GM18873 (cell line): ENCODE data around the gene GNG7.
"Not testable (repeated sequence)": the region's sequence is repeated elsewhere in the genome, so short reads cannot be mapped to it uniquely, and the experiment has no call there.

Source experiments
- ATAC-seq: cut with Tn5 transposase; IDR thresholded peaks from one replicate; pipeline ENCODE4 v1.9.1; 2021; ENCODE audit warnings: mild to moderate bottlenecking, moderate library complexity, moderate number of reproducible peaks; ENCODE audit not compliant: unreplicated experiment, low FRiP score

Gene GNG7

DNA sequence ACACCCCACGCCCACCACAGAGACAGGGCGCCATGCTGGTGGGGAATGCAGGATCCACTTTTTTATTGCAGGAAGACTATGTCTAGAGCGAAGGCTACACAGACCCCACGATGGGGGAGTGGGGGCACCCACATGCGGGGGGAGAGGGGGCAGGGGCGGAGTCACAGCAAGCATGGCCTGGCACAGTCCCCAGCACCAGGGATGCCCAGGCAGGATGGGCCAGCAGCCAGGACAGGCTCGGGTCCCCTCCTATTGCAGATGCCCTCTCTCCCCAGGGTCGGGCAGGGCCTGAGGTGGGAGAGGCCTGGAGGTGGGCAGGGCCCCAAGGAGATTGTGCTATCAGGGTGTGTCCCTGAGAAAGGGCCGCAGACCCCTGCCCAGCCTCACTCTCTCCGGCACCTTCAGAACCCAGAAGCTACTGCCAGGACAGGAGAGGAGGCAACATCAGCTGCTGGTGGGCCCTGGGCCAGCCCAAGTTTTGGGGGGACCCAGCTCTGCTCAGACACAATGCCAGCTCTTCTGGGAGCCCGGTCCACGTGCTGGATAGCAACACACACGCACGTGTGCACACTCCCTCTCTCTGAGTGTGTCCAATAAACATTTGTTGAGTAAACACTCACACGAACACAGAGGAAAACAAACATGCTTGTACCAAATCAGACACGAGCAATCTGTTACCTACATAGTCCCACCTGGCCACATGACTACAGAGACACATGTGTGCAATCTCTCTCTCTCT is 12.2 kb upstream of the GNG7 start:
- ATAC-seq, result no peak

DNA sequence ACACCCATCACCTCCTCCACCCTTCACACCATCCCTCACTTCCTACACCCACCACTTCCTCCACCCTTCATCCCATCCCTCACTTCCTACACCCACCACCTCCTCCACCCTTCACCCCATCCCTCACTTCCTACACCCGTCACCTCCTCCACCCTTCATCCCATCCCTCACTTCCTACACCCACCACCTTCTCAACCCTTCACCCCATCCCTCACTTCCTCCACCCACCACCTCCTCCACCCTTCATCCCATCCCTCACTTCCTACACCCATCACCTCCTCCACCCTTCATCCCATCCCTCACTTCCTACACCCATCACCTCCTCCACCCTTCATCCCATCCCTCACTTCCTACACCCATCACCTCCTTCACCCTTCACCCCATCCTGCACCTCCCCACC is 11.6 kb upstream of the GNG7 start:
- not testable (repeated sequence) for ATAC-seq

DNA sequence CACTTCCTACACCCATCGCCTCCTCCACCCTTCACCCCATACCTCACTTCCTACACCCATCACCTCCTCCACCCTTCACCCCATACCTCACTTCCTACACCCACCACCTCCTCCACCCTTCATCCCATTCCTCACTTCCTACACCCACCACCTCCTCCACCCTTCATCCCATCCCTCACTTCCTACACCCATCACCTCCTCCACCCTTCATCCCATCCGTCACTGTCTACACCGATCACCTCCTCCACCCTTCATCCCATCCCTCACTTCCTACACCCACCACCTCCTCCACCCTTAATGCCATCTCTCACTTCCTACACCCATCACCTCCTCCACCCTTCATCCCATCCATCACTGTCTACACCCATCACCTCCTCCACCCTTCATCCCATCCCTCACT is 10.7 kb upstream of the GNG7 start:
- ATAC-seq, result not testable (repeated sequence)

DNA sequence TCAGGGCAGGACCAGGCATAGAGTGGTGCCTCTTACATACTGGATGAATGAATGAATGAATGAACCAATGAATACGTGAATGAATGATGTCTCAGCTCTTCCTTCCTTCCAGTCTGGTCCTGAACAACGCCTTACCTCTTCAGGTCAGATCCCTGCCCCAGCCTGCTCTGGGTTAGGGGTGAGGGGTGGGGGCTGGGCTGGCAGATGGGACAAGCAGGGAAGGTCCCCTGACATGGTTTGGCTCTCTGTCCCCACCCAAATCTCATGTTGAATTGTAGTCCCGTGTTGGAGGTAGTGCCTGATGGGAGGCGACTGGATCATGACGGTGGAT is 9.3 kb upstream of the GNG7 start:
- ATAC-seq, result no peak

DNA sequence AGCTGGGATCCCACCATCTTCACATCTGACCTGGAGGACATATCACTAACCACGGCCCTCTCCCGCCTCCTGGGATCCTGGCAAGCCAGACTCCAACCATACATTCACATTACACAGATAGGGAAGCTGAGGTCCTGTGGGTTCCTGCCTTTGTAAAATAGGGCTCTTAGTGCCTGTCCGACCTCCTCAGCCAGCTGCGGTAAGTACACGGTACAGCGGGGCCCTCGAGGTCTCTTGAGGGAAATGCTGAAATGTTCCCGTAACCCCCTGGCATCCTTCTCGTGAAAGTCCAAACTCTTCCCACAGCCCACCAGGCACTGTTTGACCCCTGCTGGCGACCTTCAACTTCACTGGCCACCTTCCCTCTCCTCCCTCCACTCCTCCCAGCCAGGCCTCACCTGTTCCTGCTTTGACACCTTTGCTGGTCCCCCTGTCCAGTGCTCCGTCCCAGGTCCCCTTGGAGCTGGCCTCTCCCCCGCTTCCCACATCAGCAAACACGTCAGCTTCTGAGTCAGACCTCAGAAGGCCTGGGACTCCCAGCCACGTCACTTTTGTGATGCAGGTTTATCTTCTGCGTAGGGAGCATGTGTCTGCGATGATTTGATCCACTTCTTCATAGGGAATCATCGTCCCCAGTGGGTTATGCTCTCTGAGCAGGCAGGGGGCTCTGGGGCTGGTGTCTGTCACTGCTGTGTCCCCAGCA is 8.8 kb upstream of the GNG7 start:
- ATAC-seq, result no peak

DNA sequence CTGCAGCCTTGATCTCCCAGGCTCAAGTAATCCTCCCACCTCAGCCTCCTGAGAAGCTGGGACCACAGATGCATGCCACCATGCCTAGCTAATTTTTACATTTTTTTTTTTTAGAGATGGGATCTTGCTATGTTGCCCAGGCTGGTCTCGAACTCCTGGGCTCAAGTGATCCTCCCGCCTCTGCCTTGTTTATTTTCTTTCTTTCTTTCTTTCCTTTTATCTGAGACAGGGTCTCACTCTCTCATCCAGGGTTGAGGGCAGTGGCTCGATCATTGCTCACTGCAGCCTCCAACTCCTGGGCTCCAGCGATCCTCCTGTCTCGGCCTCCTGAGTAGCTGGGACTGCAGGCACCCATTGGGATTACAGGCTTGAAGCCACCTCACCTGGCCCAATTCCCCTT is 3.8 kb upstream of the GNG7 start:
- ATAC-seq, result no peak

DNA sequence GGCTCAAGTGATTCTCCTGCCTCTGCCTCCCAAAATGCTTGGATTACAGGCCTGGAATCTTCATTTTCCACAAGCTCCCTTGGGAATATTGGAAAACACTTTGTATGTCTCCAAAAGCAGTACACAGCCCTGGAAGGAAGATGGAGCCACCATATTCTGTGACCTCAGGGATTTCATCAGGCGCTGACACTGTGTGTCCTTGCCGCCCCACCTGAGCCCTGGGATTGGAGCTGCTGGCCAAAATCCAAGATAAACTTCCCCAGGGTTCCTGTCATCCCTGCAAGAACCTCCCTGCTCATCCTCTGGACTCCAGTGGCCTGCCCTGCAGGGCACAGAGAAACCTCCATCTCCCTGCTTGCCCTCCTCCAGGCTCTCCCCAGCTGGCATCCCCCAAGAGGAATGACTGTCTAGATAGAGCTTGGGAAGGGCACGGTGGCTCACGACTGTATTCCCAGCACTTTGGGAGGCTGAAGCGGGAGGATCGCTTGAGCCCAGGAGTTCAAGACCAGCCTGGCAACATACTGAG is 1.3 kb upstream of the GNG7 start:
- ATAC-seq, result no peak

DNA sequence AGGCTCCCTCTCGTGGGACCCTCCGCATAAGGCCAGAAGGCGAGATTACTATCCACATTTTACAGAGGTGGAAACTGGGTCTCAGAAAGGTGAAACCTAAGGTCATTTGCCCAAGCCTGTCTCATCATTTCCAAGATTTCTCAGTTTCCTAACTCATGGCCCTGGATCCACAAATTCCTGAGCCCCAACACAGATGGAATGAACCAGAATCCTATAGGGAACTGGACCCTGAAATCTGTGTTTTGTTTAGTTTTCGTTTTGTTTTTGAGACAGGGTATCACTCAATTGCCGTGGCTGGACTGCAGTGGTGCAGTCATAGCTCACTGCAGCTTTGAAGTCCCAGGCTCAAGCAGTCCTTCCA is 563 bp upstream of the GNG7 start:
- ATAC-seq, result no peak

DNA sequence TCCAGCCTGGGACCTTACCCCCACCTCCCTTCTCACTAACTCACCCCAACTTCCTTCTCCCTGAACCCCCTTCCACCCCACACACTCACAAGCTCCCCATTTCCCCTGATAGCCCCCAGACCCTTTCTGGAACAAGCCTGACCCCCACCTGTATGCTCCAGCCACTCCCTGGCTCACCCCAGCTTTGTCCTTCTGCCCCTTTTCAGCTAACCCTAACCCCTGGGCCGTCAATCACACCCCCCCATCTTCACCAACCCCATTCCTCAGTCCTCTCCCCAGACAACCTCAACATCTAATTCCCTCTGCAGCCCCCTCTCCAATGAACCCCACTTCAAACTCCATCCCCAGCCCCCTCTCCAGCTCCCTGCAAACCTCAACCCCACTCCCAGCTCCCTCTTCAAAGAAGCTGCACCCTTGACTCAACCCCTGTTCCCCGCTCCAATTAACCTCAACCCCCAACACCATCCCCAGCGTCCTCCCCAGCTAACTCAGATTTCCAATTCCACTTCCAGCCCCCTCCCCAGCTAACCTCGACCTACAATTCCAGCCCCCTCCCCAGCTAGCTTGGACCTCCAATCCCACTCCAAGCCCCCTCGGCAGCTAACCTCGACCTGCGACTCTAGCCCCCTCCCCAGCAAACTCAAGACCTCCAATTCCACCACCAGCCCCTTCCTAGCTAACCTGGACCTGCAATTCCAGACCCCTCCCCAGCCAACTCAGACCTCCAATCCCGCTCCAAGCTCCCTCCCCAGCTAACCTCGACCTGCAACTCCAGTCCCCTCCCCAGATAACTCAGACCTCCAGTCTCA is 929 bp downstream of the GNG7 start:
- ATAC-seq, result no peak

DNA sequence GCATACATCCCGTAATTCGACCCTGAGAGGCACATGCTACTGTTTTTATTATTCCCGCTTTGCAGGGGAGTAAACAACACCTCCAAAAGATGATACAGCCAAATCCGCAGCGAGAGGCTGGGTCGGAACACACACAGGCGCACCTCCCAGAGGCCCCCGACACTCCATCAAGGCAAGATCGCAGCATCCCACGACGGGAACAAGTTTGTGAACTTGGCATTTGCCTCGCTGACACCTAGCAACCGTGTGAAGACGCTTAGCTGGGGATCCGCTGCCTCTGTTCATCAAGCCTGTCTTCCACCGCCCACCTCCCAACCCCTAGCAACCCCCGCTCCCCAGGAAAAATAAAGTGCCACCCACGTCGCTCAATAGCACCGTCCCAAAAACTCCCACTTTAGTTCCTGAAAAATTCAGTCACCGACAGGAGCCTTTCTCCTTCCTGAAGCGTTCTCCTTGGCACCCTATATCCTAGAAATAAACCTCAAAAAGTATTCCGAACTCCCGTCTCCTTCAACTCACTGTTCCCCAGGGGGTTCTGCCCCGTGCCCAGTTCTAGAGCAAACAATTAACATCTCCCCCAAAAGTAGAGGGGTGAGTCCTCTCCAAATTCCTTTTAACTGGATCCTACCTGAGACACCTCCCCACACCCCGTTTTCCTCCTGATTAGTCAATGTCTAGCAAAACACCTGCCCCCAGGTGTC is 1.7 kb downstream of the GNG7 start:
- no peak for ATAC-seq

DNA sequence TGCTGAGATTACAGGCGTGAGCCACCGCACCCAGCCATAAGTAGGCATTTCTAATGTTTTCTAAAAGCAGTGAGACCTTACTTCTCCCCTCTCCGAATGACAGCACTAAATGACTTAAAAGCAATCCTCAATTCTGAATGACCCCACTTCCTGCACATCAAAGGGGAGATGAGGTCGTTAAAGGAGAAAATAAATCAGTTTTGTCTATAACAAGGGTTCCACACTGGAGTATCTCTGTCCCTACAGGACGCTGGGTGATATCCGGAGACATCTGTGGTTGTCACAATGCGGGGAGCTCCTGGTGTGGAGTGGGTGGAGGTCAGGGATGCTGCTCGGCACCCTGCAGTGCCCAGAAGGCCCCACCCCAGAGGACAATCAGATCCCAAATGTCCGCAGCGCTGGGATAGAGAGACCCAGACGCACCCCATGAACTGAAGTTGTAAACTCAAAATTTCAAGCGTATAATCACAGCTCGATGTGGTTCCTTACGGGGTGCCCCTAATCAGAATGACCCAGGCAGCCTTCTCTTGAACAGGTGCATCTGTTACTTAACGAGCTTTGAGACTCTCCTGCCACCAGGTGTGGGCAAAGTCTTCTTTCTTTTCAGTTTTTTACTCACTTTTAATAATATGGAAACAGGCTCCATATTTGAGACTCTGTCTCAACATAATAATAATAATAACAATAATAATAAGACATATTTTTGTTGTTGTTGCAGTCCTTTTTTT is 2.9 kb downstream of the GNG7 start:
- no peak for ATAC-seq

DNA sequence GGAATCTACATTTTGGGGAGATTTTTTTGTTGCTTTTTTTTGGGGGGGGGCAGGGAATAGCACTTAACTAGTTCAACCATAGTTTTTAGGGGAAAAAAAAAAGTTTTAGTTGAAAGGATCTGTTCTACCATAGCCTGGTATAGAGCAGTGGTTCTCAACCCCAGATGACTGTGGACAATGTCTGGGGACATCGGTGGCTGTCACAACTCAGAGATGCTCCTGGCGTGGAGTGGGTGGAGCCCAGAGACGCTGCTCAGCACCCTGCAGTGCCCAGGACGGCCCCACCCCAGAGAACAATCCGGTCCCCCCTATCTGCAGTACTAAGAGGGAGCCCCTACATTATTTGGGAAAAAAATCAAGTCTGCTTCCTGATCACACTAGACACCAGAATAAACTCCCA is 8.3 kb downstream of the GNG7 start:
- ATAC-seq, result no peak

DNA sequence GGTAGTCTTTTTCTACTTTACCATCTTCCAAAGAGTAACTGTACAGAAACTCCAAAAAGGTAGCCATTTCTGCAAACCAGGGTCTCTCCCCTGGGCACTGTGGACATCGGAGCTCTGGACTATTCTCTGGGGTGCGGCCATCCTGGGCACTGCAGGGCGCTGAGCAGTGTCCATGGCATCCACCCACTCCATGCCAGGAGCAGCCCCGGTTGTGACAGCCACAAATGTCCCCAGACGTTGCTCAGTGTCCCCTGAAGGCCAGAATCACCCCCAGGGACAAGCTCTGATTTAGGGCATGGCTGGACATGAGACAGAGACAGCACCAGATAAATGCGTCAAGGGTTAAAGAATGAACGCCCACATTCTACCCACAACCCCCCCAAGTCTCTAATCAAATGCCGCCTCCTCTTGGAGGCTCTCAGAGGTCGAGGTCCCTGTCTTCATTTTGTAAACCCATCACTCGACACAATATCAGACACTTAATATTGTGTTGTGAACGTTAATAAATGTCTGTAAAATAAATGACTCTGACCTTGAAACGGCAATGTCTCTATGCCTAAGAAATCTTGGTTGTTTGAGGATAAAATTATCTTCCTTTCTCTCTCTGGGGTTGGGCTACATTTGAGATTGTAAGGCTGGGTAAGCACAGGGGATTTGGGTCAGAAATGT is 8.9 kb downstream of the GNG7 start:
- ATAC-seq, result no peak

DNA sequence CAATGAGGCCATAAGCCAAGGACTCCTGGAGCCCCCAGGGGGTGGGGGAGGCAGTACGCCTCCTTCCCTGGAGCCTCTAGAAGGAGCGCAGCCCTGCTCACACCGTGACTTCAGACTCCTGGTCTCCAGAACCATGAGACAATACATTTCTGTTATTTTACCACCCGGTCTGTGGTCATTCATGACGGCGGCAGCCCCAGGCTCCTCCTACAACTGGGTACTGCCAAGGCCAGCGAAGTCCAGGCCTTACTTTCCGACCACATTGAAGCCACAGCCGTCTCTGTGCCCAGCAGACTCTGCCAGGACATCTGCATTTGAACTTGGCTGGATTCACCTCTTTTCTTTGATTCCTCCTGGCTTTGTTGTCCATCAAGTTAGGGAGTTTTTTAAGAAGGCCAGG is 10.5 kb downstream of the GNG7 start:
- no peak for ATAC-seq

DNA sequence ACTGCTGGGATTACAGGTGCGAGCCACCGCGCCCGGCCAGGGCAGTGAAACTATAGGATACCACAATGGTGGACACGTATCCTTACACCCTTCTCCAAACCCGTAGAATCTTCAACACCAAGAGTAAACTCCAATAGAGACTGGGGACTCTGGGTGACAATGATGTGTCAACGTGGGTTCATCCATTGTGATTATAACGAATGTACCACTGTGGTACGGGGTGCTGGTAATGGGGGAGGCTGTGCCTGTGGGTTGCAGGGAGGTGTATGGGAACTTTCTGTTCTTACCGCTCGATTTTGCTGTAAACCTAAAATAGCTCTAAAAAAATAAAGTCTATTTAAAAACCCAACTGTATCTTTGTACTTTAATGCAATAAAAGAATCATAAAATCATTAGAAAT is 11.6 kb downstream of the GNG7 start:
- no peak for ATAC-seq

DNA sequence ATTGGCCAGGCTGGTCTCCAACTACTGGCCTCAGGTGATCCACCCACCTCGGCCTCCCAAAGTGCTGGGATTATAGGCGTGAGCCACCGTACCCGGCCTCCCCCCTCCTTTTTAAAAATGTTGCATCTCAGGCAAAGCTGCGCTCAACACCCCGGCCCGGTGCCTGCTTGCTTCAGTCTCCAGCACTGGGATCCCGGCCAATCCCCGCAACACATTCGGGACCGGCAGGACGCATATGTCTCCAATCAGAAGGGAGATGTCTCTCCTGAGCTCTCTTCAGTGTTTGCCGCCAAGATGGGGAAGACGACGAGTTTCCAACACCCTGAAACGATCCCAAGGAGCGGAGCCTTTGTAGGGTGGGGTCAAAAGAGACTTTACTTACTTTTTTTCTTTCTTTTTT is 16.1 kb downstream of the GNG7 start:
- ATAC-seq, result no peak

DNA sequence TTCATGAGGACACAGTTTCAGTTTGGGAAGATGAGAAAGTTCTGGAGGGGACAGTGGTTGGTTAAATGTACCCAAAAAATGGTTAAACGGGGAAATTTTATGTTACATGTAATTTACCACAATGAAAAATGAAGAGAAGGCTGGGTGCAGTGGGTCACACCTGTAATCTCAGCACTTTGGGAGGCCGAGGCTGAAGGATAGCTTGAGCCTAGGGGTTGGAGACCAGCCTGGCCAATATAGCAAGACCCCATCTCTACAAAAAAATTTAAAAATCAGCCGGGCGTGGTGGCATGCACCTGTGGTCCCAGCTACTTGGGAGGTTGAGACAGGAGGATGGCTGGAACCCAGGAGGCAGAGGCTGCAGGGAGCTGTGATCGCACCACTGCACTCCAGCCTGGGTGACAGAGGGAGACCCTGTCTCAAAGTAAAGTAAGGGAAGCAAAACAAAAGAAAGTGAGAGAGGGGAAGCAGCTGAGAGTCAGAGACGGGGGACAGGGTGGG is 17.2 kb downstream of the GNG7 start:
- no peak for ATAC-seq

DNA sequence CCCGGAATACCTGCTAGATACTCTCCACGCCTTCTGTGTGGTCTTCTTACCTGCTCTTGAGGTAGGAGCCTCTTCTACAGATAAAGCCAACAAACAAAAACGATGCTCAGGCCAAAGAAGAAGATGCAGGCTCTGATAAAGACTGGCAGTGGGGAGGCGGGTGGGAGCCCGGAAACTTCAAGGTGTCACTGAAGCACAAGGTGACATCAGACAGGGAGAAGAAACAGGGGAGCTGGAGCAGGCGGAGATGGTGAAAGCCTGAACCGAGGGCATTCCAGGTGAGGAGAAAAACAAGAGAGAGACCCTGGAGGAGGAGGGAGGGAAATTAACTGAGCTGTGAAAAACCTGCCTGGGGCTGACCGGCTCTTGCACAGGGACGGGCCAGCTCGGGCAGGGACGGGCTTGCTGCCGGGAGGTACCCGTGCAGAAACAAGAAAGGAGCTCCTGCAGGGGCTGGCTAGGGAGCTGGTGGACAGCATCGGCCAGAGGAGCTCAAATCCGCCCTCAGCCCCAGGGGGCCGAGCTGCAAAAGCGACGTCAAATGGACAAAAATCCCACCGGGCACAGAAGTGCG is 19.0 kb downstream of the GNG7 start:
- no peak for ATAC-seq

DNA sequence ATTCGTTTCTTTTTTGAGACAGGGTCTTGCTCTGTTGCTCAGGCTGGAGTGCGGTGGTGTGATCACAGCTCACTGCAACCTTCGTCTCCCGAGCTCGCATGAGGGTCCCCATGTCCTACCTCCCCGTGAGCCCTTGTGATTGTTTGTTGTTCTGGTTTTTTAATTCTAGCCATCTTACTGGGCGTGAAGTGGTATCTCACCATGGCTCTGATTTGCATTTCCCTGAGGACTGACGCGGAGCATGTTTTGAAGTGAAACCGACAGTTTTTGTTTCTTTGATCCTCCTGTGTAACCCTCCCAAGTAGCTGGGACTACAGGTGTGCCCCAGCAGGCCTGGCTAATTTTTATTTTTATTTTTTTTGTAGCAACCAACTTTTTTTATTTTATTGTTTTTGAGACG is 21.7 kb downstream of the GNG7 start:
- ATAC-seq, result no peak
